RWPE2 (cell line): ENCODE data around the gene ETDC.

Experiments
- ATAC-seq: fragments of 200-7000 bp; cut with Tn5 transposase; 3 replicates; pipeline ENCODE4 v1.9.1; 2021; ENCODE audit warnings: low read depth
- DNase-seq: peaks from one replicate; pipeline ENCODE4 v3.0.0-alpha.2; 2020; ENCODE audit warnings: low spot score
- H3K27ac ChIP-seq: fragments of 450-650 bp; 2 replicates; pipeline ENCODE4 v1.5.1; 2017; ENCODE audit warnings: mild to moderate bottlenecking; ENCODE audit not compliant: poor library complexity, severe bottlenecking
- H3K27me3 ChIP-seq: fragments of 250-450 bp; sonication (Bioruptor Pico); 2 replicates; pipeline ENCODE4 v1.5.1; 2021; ENCODE audit warnings: mild to moderate bottlenecking, moderate library complexity; ENCODE audit not compliant: insufficient read depth, poor library complexity, severe bottlenecking
- H3K36me3 ChIP-seq: fragments of 250-450 bp; sonication (Bioruptor Pico); 2 replicates; pipeline ENCODE4 v1.5.1; 2020; ENCODE audit warnings: low read depth, mild to moderate bottlenecking, moderate library complexity
- H3K4me1 ChIP-seq: fragments of 250-450 bp; sonication (Bioruptor Pico); 2 replicates; pipeline ENCODE4 v1.5.1; 2021; ENCODE audit warnings: mild to moderate bottlenecking, moderate library complexity; ENCODE audit not compliant: insufficient read depth, poor library complexity, severe bottlenecking
- H3K4me3 ChIP-seq: fragments of 250-450 bp; sonication (Bioruptor Pico); 2 replicates; pipeline ENCODE4 v1.5.1; 2021; ENCODE audit warnings: mild to moderate bottlenecking, moderate library complexity; ENCODE audit not compliant: severe bottlenecking
- H3K9me3 ChIP-seq: fragments of 250-450 bp; sonication (Bioruptor Pico); 2 replicates; pipeline ENCODE4 v1.5.1; 2021; ENCODE audit warnings: mild to moderate bottlenecking, moderate library complexity; ENCODE audit not compliant: severe bottlenecking
- CTCF ChIP-seq: fragments of 450-650 bp; IDR thresholded peaks from one replicate; pipeline ENCODE4 v1.5.1; 2017; ENCODE audit warnings: mild to moderate bottlenecking, moderate library complexity; ENCODE audit not compliant: poor library complexity, severe bottlenecking

Gene ETDC

GRCh38 chrX:135327299-135327698 lies 18.0 kb downstream of the ETDC start:
- H3K27me3 ChIP-seq, result no peaks in the 10 kb centered on the region
- ATAC-seq (no peak), DNase-seq (no peak)
- H3K4me1 ChIP-seq, result no peaks in the 10 kb centered on the region
- no peaks in the 10 kb centered on the region for H3K36me3 ChIP-seq
- H3K9me3 ChIP-seq, result no peaks in the 10 kb centered on the region
- no peak for TF ChIP-seq CTCF
- H3K27ac ChIP-seq, result no peak overlapping the region
- H3K4me3 ChIP-seq, result no peak overlapping the region

- DNase-seq, result no peak
- Histone ChIP-seq H3K27ac (no peak overlapping the region), H3K36me3 (no peaks in the 10 kb centered on the region), H3K27me3 (no peaks in the 10 kb centered on the region), H3K4me3 (no peak overlapping the region), H3K4me1 (no peaks in the 10 kb centered on the region), H3K9me3 (no peaks in the 10 kb centered on the region)
- no peak for ATAC-seq
- no peak for TF ChIP-seq CTCF
Observed at GRCh38 chrX:135328421-135329005, 19.2 kb downstream of the ETDC start.

- no peak for TF ChIP-seq CTCF
- no peak overlapping the region for H3K4me3 ChIP-seq
- ATAC-seq (no peak), DNase-seq (no peak)
- no peaks in the 10 kb centered on the region for H3K36me3 ChIP-seq
- no peaks in the 10 kb centered on the region for H3K4me1 ChIP-seq
- H3K27me3 ChIP-seq, result no peaks in the 10 kb centered on the region
- no peak overlapping the region for H3K27ac ChIP-seq
- H3K9me3 ChIP-seq, result no peaks in the 10 kb centered on the region
Observed at GRCh38 chrX:135330706-135331105, 21.4 kb downstream of the ETDC start.

- no peaks in the 10 kb centered on the region for H3K27me3 ChIP-seq
- no peak for TF ChIP-seq CTCF
- no peaks in the 10 kb centered on the region for H3K9me3 ChIP-seq
- H3K36me3 ChIP-seq, result no peaks in the 10 kb centered on the region
- H3K4me3 ChIP-seq, result no peak overlapping the region
- ATAC-seq, result no peak
- no peak overlapping the region for H3K27ac ChIP-seq
- H3K4me1 ChIP-seq, result no peaks in the 10 kb centered on the region
- DNase-seq, result no peak
Observed at GRCh38 chrX:135331525-135331924, 22.2 kb downstream of the ETDC start.

GRCh38 chrX:135340831-135341230 lies 31.6 kb downstream of the ETDC start:
- ATAC-seq (no peak), DNase-seq (no peak)
- Histone ChIP-seq H3K4me1 (peaks cover 7% of the 10 kb centered on the region), H3K4me3 (no peak overlapping the region), H3K36me3 (no peaks in the 10 kb centered on the region), H3K27me3 (no peaks in the 10 kb centered on the region), H3K27ac (no peak overlapping the region), H3K9me3 (no peaks in the 10 kb centered on the region)
- no peak for TF ChIP-seq CTCF
